Coronary artery (tissue), 2 donors: ENCODE data around the gene PLEKHM1.

ENCODE experiments used
- DNase-seq: peaks from one replicate; pipeline ENCODE4 v3.0.0-alpha.2; 2017; ENCODE audit warnings: low spot score
- H3K27ac ChIP-seq, 2 donors: fragments of 200-600 bp; sonication (generic); one replicate each; pipeline ENCODE4 v1.5.1; 2016 to 2019
- H3K4me3 ChIP-seq: fragments of 200-600 bp; sonication (generic); 2 replicates; pipeline ENCODE4 v1.5.1; 2016; ENCODE audit warnings: mild to moderate bottlenecking, moderate library complexity
- CTCF ChIP-seq: fragments of 200-600 bp; sonication (generic); IDR thresholded peaks from one replicate; pipeline ENCODE4 v1.5.1; 2019; ENCODE audit warnings: antibody characterized with exemption

Gene PLEKHM1

GRCh38 chr17:45386178-45386577 lies 104.3 kb downstream of the PLEKHM1 start:
- H3K27ac ChIP-seq = no peak overlapping the region
- no peak for TF ChIP-seq CTCF
- H3K4me3 ChIP-seq = no peak overlapping the region
- no peak for DNase-seq
